ENCODE measurements around the gene RNF220. TPM values are rescaled to one million over a fixed set of nuclear protein-coding genes. Genes with fewer than 3 reads are reported as not detected.

The RNF220 gene
- total RNA-seq, 1 experiment from 2014 or later = 128 TPM

DNA sequence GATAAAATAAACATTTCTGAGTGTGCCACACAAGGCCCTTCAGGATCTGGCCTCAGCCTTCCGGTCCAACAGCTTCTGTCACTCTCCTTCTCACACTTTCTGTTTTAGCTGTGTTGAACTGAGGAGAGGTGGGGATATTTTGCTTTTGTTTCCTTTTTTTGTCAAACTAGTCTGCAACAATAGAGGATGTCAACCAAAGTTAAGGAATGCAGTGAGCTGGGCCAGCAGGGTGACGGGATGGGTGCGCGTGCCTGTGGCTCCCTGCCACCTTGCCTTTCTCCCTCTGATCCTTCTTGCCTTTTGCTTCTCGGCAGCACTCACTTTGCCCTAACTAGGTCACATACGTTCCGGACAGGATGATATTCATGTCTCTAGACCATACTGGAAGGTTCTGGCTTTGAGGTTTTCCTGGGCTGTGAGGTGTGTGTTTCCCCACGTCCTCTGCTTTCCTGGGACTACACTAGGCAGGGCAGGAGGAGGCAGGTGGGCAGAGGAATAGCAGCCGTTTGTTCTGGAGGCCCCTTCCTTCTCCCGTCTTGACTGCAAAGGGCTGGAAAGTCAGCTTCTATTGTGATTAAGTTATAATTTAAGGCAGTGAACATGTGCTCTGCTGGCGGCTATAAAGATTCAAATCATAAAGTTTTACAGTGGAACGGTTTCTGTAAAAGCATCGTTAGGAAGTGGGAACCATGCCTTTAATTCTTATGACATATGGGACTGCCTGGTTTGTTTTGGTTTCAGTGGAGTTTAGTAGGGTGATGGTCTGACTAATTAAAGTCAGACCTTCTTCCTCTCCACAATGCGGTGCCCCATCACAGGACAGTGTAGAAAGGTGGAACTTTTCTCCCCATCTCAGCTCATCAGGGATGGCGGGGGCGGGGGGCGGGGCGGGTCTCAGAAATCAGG is 67.8 kb downstream of the RNF220 start:
- CTCF ChIA-PET = interaction anchor here (1.3 kb wide), 1 partner anchor 28 kb away, joined by 4 read pairs; no protein-coding TSS in a partner anchor
- ATAC-seq (peak; percentile 51; the same call in 1 of the 2 replicates), DNase-seq (ENCODE audit: low spot score) (no peak)
- TF ChIP-seq TP53 (CRISPR knock-in tag; IDR thresholded peaks at IDR 0.05) = no peak
- TF ChIP-seq ZNF423 (CRISPR knock-in tag; IDR thresholded peaks at IDR 0.05) = no peak
- TF ChIP-seq, protein P1, sequence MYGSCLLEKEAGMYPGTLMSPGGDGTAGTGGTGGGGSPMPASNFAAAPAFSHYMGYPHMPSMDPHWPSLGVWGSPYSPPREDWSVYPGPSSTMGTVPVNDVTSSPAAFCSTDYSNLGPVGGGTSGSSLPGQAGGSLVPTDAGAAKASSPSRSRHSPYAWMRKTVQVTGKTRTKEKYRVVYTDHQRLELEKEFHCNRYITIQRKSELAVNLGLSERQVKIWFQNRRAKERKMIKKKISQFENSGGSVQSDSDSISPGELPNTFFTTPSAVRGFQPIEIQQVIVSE (CRISPR knock-in tag; IDR thresholded peaks at IDR 0.05; ENCODE audit: borderline replicate concordance) = no peak
- TF ChIP-seq RELA (CRISPR knock-in tag; IDR thresholded peaks at IDR 0.05; ENCODE audit: borderline replicate concordance) = no peak
- TF ChIP-seq KAT7 (CRISPR knock-in tag; IDR thresholded peaks at IDR 0.05; ENCODE audit: borderline replicate concordance) = no peak
- TF ChIP-seq GTF2I (CRISPR knock-in tag; conservative IDR thresholded peaks at IDR 0.05) = no peak
- TF ChIP-seq SOX15 (CRISPR knock-in tag; IDR thresholded peaks at IDR 0.05) = no peak
- TF ChIP-seq, protein P2, sequence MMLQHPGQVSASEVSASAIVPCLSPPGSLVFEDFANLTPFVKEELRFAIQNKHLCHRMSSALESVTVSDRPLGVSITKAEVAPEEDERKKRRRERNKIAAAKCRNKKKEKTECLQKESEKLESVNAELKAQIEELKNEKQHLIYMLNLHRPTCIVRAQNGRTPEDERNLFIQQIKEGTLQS (CRISPR knock-in tag; conservative IDR thresholded peaks at IDR 0.05) = no peak
- no peak for TF ChIP-seq HMGA2 (CRISPR knock-in tag; IDR thresholded peaks at IDR 0.05)
- no peak for TF ChIP-seq TEAD1 (CRISPR knock-in tag; IDR thresholded peaks at IDR 0.05)
- TF ChIP-seq, protein P3, sequence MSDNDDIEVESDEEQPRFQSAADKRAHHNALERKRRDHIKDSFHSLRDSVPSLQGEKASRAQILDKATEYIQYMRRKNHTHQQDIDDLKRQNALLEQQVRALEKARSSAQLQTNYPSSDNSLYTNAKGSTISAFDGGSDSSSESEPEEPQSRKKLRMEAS (CRISPR knock-in tag; IDR thresholded peaks at IDR 0.05) = no peak
- no peak for TF ChIP-seq EMX1 (CRISPR knock-in tag; IDR thresholded peaks at IDR 0.05)
- TF ChIP-seq, protein P4, sequence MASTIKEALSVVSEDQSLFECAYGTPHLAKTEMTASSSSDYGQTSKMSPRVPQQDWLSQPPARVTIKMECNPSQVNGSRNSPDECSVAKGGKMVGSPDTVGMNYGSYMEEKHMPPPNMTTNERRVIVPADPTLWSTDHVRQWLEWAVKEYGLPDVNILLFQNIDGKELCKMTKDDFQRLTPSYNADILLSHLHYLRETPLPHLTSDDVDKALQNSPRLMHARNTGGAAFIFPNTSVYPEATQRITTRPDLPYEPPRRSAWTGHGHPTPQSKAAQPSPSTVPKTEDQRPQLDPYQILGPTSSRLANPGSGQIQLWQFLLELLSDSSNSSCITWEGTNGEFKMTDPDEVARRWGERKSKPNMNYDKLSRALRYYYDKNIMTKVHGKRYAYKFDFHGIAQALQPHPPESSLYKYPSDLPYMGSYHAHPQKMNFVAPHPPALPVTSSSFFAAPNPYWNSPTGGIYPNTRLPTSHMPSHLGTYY (CRISPR knock-in tag; IDR thresholded peaks at IDR 0.05) = no peak
- TF ChIP-seq ZNF396 (CRISPR knock-in tag; IDR thresholded peaks at IDR 0.05; ENCODE audit: borderline replicate concordance) = no peak
- TF ChIP-seq NFE2L1 (CRISPR knock-in tag; IDR thresholded peaks at IDR 0.05) = no peak
- TF ChIP-seq, protein P5, sequence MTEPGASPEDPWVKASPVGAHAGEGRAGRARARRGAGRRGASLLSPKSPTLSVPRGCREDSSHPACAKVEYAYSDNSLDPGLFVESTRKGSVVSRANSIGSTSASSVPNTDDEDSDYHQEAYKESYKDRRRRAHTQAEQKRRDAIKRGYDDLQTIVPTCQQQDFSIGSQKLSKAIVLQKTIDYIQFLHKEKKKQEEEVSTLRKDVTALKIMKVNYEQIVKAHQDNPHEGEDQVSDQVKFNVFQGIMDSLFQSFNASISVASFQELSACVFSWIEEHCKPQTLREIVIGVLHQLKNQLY (CRISPR knock-in tag; IDR thresholded peaks at IDR 0.05) = no peak
- TF ChIP-seq, protein P6, sequence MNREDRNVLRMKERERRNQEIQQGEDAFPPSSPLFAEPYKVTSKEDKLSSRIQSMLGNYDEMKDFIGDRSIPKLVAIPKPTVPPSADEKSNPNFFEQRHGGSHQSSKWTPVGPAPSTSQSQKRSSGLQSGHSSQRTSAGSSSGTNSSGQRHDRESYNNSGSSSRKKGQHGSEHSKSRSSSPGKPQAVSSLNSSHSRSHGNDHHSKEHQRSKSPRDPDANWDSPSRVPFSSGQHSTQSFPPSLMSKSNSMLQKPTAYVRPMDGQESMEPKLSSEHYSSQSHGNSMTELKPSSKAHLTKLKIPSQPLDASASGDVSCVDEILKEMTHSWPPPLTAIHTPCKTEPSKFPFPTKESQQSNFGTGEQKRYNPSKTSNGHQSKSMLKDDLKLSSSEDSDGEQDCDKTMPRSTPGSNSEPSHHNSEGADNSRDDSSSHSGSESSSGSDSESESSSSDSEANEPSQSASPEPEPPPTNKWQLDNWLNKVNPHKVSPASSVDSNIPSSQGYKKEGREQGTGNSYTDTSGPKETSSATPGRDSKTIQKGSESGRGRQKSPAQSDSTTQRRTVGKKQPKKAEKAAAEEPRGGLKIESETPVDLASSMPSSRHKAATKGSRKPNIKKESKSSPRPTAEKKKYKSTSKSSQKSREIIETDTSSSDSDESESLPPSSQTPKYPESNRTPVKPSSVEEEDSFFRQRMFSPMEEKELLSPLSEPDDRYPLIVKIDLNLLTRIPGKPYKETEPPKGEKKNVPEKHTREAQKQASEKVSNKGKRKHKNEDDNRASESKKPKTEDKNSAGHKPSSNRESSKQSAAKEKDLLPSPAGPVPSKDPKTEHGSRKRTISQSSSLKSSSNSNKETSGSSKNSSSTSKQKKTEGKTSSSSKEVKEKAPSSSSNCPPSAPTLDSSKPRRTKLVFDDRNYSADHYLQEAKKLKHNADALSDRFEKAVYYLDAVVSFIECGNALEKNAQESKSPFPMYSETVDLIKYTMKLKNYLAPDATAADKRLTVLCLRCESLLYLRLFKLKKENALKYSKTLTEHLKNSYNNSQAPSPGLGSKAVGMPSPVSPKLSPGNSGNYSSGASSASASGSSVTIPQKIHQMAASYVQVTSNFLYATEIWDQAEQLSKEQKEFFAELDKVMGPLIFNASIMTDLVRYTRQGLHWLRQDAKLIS (CRISPR knock-in tag; IDR thresholded peaks at IDR 0.05; ENCODE audit: borderline replicate concordance) = no peak
- H3K4me1 Mint-ChIP-seq = peaks cover 29% of the 10 kb centered on the region
- POLR2A ChIA-PET = no interaction called here
- H3K27me3 Mint-ChIP-seq (ENCODE audit: low read depth) = no peaks in the 10 kb centered on the region
- peaks cover 7% of the 10 kb centered on the region for H3K9me3 Mint-ChIP-seq
- peaks cover 9% of the 10 kb centered on the region for H3K36me3 Mint-ChIP-seq
- H3K4me3 Mint-ChIP-seq = no peak overlapping the region
- peak overlapping the region; percentile 8; the same call in 1 of the 2 replicates for H3K27ac Mint-ChIP-seq

DNA sequence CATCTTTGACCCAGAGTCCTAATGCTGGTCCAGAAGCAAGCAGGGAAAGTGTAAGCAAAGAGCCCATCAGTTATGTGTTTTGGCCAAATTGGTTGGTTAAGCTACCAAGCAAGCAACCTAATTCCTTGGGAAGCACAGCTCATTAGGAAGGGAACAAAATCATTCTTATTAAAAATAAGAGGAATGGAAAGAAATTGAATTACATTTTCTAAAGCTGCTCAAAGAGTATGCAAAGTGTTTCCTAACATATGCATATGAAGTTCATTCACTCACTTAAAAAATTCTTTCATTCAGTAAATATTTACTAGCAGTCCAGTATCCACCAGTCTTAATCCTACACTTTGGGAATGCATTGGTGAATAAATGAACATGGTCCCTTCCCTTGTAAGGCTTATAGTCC is 71.8 kb downstream of the RNF220 start:
- peaks cover 6% of the 10 kb centered on the region for H3K36me3 Mint-ChIP-seq
- no peak for ATAC-seq
- H3K9me3 Mint-ChIP-seq = peaks cover 4% of the 10 kb centered on the region
- H3K27ac Mint-ChIP-seq = peak overlapping the region; percentile 76
- no peaks in the 10 kb centered on the region for H3K27me3 Mint-ChIP-seq (ENCODE audit: low read depth)
- POLR2A ChIA-PET = interaction anchor here (0.6 kb wide), 2 partner anchors 26 to 51 kb away, joined by 3 read pairs; no protein-coding TSS in a partner anchor
- H3K4me1 Mint-ChIP-seq = peaks cover 29% of the 10 kb centered on the region
- H3K4me3 Mint-ChIP-seq = no peak overlapping the region
- no peak for DNase-seq (ENCODE audit: low spot score)
- no peak for TF ChIP-seq ZNF219 (CRISPR knock-in tag; IDR thresholded peaks at IDR 0.05; ENCODE audit: borderline replicate concordance)
- TF ChIP-seq IRF2 (CRISPR knock-in tag; IDR thresholded peaks at IDR 0.05; ENCODE audit: borderline replicate concordance, low read depth) = no peak
- no peak for TF ChIP-seq FOXK1 (CRISPR knock-in tag; IDR thresholded peaks at IDR 0.05)
- CTCF ChIA-PET = interaction anchor here (0.7 to 2.4 kb wide), 12 partner anchors 9 to 182 kb away, joined by 3 to 14 read pairs (median 4); no protein-coding TSS in a partner anchor

All from WTC11 (cell line).